ENCODE results near the gene CAMK2A. TPM values are rescaled to one million over a fixed set of nuclear protein-coding genes. Genes with fewer than 3 reads are reported as not detected.
A peak's percentile ranks its signal among the peaks of the same experiment; 100 is the strongest.

Gene CAMK2A
- 0.06 TPM for polyA plus RNA-seq (2012; ENCODE audit: low read depth, missing spikeins)

DNA sequence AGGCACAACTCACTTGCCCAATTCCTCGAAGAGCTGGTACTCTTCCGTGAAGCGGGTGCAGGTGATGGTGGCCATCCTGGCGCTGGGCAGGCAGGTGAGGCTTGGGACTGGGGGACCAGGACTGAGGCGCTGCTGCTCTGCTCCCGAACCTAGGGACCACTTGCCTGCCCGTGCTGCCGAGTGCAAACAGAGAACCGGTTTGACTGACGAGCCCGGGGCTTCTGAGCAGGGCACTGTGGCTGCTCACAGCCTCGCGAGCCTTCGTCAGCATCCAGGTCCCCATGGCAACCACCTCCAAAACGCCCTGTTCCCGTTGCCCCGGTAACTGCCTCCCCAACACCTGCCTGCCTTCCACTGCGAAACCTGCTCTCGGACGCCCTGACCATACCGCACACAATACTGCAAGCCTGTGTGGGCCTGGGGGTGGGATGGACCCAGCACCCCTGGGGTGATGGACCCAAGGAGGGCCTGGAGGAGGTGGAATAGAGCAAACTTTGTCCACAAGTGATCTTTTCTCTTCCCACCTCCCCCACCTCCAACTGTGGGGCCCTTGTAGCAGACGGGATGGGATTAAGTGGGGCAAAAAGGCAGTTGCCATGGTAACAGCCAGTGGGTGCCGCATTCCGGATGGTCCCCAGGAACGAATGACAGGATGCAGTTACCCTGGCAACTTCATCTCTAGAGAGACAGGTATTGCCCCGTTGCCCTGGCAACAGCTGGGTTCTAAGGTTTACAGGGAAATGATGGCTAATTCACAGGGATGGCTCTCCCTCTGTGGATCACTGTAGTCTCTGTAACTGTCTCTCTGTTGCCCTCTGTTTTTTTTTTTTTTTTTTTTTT, at the start of gene CAMK2A:
Gene CAMK2A (minus strand): TSS at position 223 of the 840 bp plus-strand sequence. CDS start 148 bp downstream, at position 75.
- no peak for TF ChIP-seq POLR2A (IDR thresholded peaks at IDR 0.05; ENCODE audit: low read depth, low read length)
- TF ChIP-seq TAF1 (IDR thresholded peaks at IDR 0.05; ENCODE audit: low read depth, low read length), result no peak
- no peak for TF ChIP-seq POLR2AphosphoS5 (IDR thresholded peaks at IDR 0.05; ENCODE audit: low read depth, low read length)
- TF ChIP-seq PAX5 (IDR thresholded peaks at IDR 0.05; ENCODE audit: insufficient read depth, low read length, severe bottlenecking), result no peak
- no peak for TF ChIP-seq SPI1 (IDR thresholded peaks at IDR 0.05; ENCODE audit: low read depth, low read length)
- TF ChIP-seq POU2F2 (IDR thresholded peaks at IDR 0.05; ENCODE audit: low read depth, low read length), result no peak
- DNase-seq (ENCODE audit: insufficient read length, low spot score), result no peak
- FAIRE-seq, result no peak

- no peak for TF ChIP-seq SPI1 (IDR thresholded peaks at IDR 0.05; ENCODE audit: low read depth, low read length)
- TF ChIP-seq POU2F2 (IDR thresholded peaks at IDR 0.05; ENCODE audit: low read depth, low read length), result no peak
- no peak for TF ChIP-seq POLR2A (IDR thresholded peaks at IDR 0.05; ENCODE audit: low read depth, low read length)
- no peak for TF ChIP-seq PAX5 (IDR thresholded peaks at IDR 0.05; ENCODE audit: insufficient read depth, low read length, severe bottlenecking)
- no peak for TF ChIP-seq TAF1 (IDR thresholded peaks at IDR 0.05; ENCODE audit: low read depth, low read length)
- no peak for TF ChIP-seq POLR2AphosphoS5 (IDR thresholded peaks at IDR 0.05; ENCODE audit: low read depth, low read length)
- peak; percentile 31 for FAIRE-seq
These were observed 49.6 kb upstream of the CAMK2A start for GRCh38 chr5:150339165-150339564.

GRCh38 chr5:150338546-150338945, 49.0 kb upstream of the CAMK2A start:
- DNase-seq (ENCODE audit: insufficient read length, low spot score), result no peak
- TF ChIP-seq POLR2AphosphoS5 (IDR thresholded peaks at IDR 0.05; ENCODE audit: low read depth, low read length), result no peak
- FAIRE-seq, result no peak

More at GRCh38 chr5:150339165-150339564, 49.6 kb upstream of the CAMK2A start:
- DNase-seq (ENCODE audit: insufficient read length, low spot score), result no peak

GRCh38 chr5:150335778-150336177, 46.2 kb upstream of the CAMK2A start:
- FAIRE-seq (no peak), DNase-seq (ENCODE audit: insufficient read length, low spot score) (no peak)
- TF ChIP-seq TAF1 (IDR thresholded peaks at IDR 0.05; ENCODE audit: low read depth, low read length), result no peak
- no peak for TF ChIP-seq SPI1 (IDR thresholded peaks at IDR 0.05; ENCODE audit: low read depth, low read length)
- TF ChIP-seq PAX5 (IDR thresholded peaks at IDR 0.05; ENCODE audit: insufficient read depth, low read length, severe bottlenecking), result no peak
- TF ChIP-seq POLR2A (IDR thresholded peaks at IDR 0.05; ENCODE audit: low read depth, low read length), result no peak
- TF ChIP-seq POLR2AphosphoS5 (IDR thresholded peaks at IDR 0.05; ENCODE audit: low read depth, low read length), result no peak
- TF ChIP-seq POU2F2 (IDR thresholded peaks at IDR 0.05; ENCODE audit: low read depth, low read length), result no peak

GRCh38 chr5:150333400-150333799, 43.8 kb upstream of the CAMK2A start:
- DNase-seq (ENCODE audit: insufficient read length, low spot score) (no peak), FAIRE-seq (no peak)
- TF ChIP-seq SPI1 (IDR thresholded peaks at IDR 0.05; ENCODE audit: low read depth, low read length), result no peak
- no peak for TF ChIP-seq TAF1 (IDR thresholded peaks at IDR 0.05; ENCODE audit: low read depth, low read length)
- no peak for TF ChIP-seq POLR2A (IDR thresholded peaks at IDR 0.05; ENCODE audit: low read depth, low read length)
- TF ChIP-seq POLR2AphosphoS5 (IDR thresholded peaks at IDR 0.05; ENCODE audit: low read depth, low read length), result no peak
- TF ChIP-seq POU2F2 (IDR thresholded peaks at IDR 0.05; ENCODE audit: low read depth, low read length), result no peak
- TF ChIP-seq PAX5 (IDR thresholded peaks at IDR 0.05; ENCODE audit: insufficient read depth, low read length, severe bottlenecking), result no peak

- FAIRE-seq, result no peak
- TF ChIP-seq POLR2AphosphoS5 (IDR thresholded peaks at IDR 0.05; ENCODE audit: low read depth, low read length) (no peak), PAX5 (IDR thresholded peaks at IDR 0.05; ENCODE audit: insufficient read depth, low read length, severe bottlenecking) (no peak), TAF1 (IDR thresholded peaks at IDR 0.05; ENCODE audit: low read depth, low read length) (no peak), SPI1 (IDR thresholded peaks at IDR 0.05; ENCODE audit: low read depth, low read length) (no peak), POU2F2 (IDR thresholded peaks at IDR 0.05; ENCODE audit: low read depth, low read length) (no peak), POLR2A (IDR thresholded peaks at IDR 0.05; ENCODE audit: low read depth, low read length) (no peak)
- DNase-seq (ENCODE audit: insufficient read length, low spot score), result no peak
These were observed 40.6 kb upstream of the CAMK2A start for GRCh38 chr5:150329881-150330876.

- DNase-seq (ENCODE audit: insufficient read length, low spot score) (no peak), FAIRE-seq (no peak)
- no peak for TF ChIP-seq POLR2A (IDR thresholded peaks at IDR 0.05; ENCODE audit: low read depth, low read length)
- TF ChIP-seq SPI1 (IDR thresholded peaks at IDR 0.05; ENCODE audit: low read depth, low read length), result no peak
- TF ChIP-seq POU2F2 (IDR thresholded peaks at IDR 0.05; ENCODE audit: low read depth, low read length), result no peak
- no peak for TF ChIP-seq TAF1 (IDR thresholded peaks at IDR 0.05; ENCODE audit: low read depth, low read length)
- TF ChIP-seq POLR2AphosphoS5 (IDR thresholded peaks at IDR 0.05; ENCODE audit: low read depth, low read length), result no peak
- no peak for TF ChIP-seq PAX5 (IDR thresholded peaks at IDR 0.05; ENCODE audit: insufficient read depth, low read length, severe bottlenecking)
These were observed 39.5 kb upstream of the CAMK2A start for GRCh38 chr5:150329038-150329437.

DNA sequence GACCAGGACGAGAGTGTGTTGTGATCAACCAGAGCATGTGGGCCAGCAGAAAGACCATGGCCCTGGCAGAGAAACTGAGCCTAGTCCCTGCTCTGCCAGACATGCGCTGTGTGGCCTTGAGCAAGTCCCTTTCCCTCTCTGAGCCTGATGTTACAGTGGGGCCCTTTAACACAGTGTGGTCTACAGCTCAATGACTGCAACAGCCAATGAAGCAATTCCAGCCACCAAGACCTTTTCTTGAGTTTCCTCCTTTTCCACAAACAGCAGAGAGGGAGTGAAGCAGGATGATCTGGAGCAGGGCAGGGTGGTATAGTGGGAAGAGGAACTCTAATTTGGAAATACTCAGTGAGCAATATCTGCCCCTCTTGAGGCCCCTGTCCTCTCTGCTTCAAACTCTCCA, 38.9 kb upstream of the CAMK2A start:
- no peak for FAIRE-seq
- DNase-seq (ENCODE audit: insufficient read length, low spot score), result no peak
- no peak for TF ChIP-seq POU2F2 (IDR thresholded peaks at IDR 0.05; ENCODE audit: low read depth, low read length)
- TF ChIP-seq PAX5 (IDR thresholded peaks at IDR 0.05; ENCODE audit: insufficient read depth, low read length, severe bottlenecking), result no peak
- no peak for TF ChIP-seq POLR2AphosphoS5 (IDR thresholded peaks at IDR 0.05; ENCODE audit: low read depth, low read length)
- no peak for TF ChIP-seq SPI1 (IDR thresholded peaks at IDR 0.05; ENCODE audit: low read depth, low read length)
- TF ChIP-seq POLR2A (IDR thresholded peaks at IDR 0.05; ENCODE audit: low read depth, low read length), result no peak
- TF ChIP-seq TAF1 (IDR thresholded peaks at IDR 0.05; ENCODE audit: low read depth, low read length), result no peak

DNA sequence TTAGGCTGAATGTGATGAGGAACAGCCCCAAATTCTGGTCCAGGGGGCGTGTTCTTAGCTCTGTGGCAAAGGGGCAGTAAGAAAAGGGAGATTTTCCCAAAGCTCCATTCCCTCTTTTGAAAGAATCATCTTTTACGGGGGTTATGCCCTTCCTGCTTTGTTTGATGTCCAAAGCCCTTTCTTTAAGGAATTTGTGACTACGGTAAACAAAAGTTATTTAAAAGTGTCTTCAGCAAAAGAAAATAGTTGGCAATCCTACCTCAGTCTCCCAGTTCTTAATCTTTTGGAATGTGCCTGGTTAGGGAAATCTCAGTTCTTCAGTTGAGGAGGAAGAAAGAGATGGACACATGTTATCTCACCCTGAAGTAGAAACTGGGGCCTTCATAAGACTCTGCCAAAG, 37.6 kb upstream of the CAMK2A start:
- TF ChIP-seq POLR2AphosphoS5 (IDR thresholded peaks at IDR 0.05; ENCODE audit: low read depth, low read length) (no peak), TAF1 (IDR thresholded peaks at IDR 0.05; ENCODE audit: low read depth, low read length) (no peak), PAX5 (IDR thresholded peaks at IDR 0.05; ENCODE audit: insufficient read depth, low read length, severe bottlenecking) (no peak), POU2F2 (IDR thresholded peaks at IDR 0.05; ENCODE audit: low read depth, low read length) (no peak), POLR2A (IDR thresholded peaks at IDR 0.05; ENCODE audit: low read depth, low read length) (no peak), SPI1 (IDR thresholded peaks at IDR 0.05; ENCODE audit: low read depth, low read length) (no peak)
- DNase-seq (ENCODE audit: insufficient read length, low spot score) (no peak), FAIRE-seq (no peak)
